Measurements from ENCODE around the gene SHB.

- TF ChIP-seq FOXP2 (optimal IDR thresholded peaks at IDR 0.05; ENCODE audit: borderline replicate concordance, extremely low read depth, extremely low read length, insufficient read depth) (no peak), TAF1 (IDR thresholded peaks at IDR 0.05; ENCODE audit: borderline replicate concordance, insufficient read depth, low read length) (no peak)
These were observed 4.9 kb upstream of the SHB start for GRCh38 chr9:38073882-38074281.
